Measurements from ENCODE around the gene DNAI2. TPM values are rescaled to one million over a fixed set of nuclear protein-coding genes. Genes with fewer than 3 reads are reported as not detected.
A peak's percentile ranks its signal among the peaks of the same experiment; 100 is the strongest.
"Not testable (repeated sequence)": the region's sequence is repeated elsewhere in the genome, so short reads cannot be mapped to it uniquely, and the experiment has no call there.

The DNAI2 gene
- total RNA-seq, 6 donors from 2014 or later, result 0.29 to 16.1 (median 3.7) TPM

DNA sequence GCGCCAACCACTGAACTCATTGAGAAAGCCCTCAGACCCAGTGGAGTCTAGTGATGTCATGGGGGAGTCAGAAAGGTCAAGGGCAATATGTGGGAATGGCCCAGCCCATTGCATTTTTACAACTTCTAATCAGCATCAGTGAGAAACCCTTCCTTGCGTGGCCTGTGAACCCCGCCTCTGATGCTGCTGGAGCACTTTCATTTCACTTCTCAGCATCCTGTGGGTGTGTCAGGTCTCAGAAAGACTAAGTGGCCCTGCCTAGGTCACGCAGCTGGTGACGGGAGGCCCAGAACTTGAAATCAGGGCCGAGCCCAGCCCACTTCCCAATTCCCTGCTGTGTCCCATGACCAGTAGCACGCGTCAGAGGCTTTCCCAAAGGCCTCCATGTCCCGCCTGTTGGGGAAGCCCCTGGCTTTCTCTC is 6.1 kb downstream of the DNAI2 start:
- H3K36me3 ChIP-seq, result no peaks in the 10 kb centered on the region
- peak in 1 of 2 donors; percentile 47 for ATAC-seq (ENCODE audit: low FRiP score in 2 of 2)
- WGBS, 2 donors, result 70 to 76% methylated on average over 7 to 9 of the region's 9 CpGs

DNA sequence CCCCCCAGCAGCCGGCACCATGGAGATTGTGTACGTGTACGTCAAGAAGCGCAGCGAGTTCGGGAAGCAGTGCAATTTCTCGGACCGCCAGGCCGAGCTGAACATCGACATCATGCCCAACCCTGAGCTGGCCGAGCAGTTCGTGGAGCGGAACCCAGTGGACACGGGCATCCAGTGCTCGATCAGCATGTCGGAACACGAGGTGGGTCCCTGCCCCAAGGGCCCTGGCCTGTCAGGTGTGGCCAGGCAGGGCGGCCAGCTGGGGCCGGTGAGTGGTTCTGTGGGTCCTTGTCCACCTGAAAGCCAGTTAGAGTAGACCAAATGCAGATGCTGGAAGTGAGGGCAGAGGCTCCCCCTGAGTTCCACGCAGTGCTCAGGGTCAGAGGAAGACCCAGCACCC is 7.8 kb downstream of the DNAI2 start:
- Histone ChIP-seq H3K4me3 (no peak overlapping the region), H3K36me3 (no peaks in the 10 kb centered on the region), H3K27ac (no peak overlapping the region), H3K9me3 (no peaks in the 10 kb centered on the region), H3K27me3 (no peaks in the 10 kb centered on the region), H3K4me1 (peaks cover 0 to 4% (median 2%) of the 10 kb centered on the region in 4 donors)
- no peak for ATAC-seq (ENCODE audit: low FRiP score in 2 of 2)
- TF ChIP-seq, protein P1, sequence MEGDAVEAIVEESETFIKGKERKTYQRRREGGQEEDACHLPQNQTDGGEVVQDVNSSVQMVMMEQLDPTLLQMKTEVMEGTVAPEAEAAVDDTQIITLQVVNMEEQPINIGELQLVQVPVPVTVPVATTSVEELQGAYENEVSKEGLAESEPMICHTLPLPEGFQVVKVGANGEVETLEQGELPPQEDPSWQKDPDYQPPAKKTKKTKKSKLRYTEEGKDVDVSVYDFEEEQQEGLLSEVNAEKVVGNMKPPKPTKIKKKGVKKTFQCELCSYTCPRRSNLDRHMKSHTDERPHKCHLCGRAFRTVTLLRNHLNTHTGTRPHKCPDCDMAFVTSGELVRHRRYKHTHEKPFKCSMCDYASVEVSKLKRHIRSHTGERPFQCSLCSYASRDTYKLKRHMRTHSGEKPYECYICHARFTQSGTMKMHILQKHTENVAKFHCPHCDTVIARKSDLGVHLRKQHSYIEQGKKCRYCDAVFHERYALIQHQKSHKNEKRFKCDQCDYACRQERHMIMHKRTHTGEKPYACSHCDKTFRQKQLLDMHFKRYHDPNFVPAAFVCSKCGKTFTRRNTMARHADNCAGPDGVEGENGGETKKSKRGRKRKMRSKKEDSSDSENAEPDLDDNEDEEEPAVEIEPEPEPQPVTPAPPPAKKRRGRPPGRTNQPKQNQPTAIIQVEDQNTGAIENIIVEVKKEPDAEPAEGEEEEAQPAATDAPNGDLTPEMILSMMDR (IDR thresholded peaks at IDR 0.05), result no peak
- no peak for TF ChIP-seq POLR2AphosphoS5 (IDR thresholded peaks at IDR 0.05)
- TF ChIP-seq POLR2A (IDR thresholded peaks at IDR 0.05), result no peak
- DNase-seq, result peak in 1 of 2 donors; percentile 76
- WGBS, 2 donors, result 94 to 95% methylated on average over 14 to 20 of the region's 20 CpGs

More for the DNA sequence above, 6.1 kb downstream of the DNAI2 start:
- Histone ChIP-seq H3K4me1 (peaks cover 0 to 4% (median 1%) of the 10 kb centered on the region in 4 donors), H3K27ac (peak overlapping the region in 1 of 4 donors; percentile 4), H3K9me3 (no peaks in the 10 kb centered on the region), H3K4me3 (no peak overlapping the region), H3K27me3 (no peaks in the 10 kb centered on the region)
- TF ChIP-seq, protein P1 (IDR thresholded peaks at IDR 0.05), result no peak
- TF ChIP-seq POLR2A (IDR thresholded peaks at IDR 0.05) (no peak), EP300 (IDR thresholded peaks at IDR 0.05) (no peak), POLR2AphosphoS5 (IDR thresholded peaks at IDR 0.05) (no peak)
- DNase-seq, result peak in 1 of 2 donors; percentile 32

DNA sequence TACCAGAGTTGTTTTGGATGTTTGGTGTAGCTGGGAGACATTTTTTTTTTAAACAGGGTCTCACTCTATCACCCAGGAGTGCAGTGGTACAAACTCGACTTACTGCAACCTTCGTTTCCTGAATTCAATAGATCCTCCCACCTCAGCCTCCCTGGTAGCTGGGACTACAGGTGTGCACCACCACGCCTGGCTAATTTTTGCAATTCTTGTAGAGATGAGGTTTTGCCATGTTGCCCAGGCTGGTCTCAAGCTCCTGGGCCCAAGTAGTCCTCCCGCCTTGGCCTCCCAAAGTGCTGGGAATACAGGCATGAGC is 8.2 kb downstream of the DNAI2 start:
- not testable (repeated sequence) for DNase-seq; H3K4me3 ChIP-seq; H3K9me3 ChIP-seq; H3K4me1 ChIP-seq; ATAC-seq (ENCODE audit: low FRiP score in 2 of 2); H3K36me3 ChIP-seq; H3K27me3 ChIP-seq; H3K27ac ChIP-seq
- WGBS, 2 donors, result 90 to 92% methylated on average over 4 of the region's 4 CpGs

DNA sequence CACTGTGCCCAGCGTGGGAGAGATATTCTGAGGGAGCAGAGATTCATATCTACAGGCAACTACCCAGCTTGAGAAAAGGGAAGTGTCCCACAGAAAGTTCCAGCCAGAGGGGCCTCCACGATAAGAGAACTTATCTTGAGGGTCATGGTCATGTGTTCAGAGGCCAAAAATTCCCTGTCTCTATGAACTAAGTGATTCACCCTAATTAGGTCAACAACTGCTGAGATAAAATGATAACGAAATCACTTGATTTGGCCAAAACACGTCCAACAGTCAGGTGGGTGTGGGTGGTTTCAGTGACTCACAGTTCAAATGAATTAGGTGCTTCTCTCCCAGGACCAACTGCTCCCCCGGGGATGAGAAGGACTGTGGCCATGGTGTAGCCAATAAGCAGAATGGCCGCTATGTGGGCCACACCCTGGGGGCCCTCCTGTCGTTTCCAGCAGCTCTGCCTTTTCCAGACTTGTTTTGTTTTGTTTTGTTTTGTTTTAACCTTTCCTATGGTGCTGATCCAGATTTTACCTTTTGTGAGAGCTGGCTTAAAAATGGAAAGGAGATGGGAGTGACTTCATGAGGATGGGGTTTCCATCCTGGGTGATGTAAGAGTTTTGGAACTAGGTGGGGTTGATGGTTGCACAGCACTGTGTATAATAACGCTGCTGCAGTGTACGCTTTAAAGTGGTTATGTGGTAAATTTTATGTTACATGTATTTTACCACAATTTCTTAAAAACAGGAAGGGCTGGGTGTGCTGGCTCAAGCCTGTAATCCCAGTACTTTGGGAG is 8.7 kb downstream of the DNAI2 start:
- no peaks in the 10 kb centered on the region for H3K27me3 ChIP-seq
- WGBS, 2 donors, result 39 to 41% methylated on average over 9 of the region's 9 CpGs
- H3K4me3 ChIP-seq, result no peak overlapping the region
- H3K27ac ChIP-seq, result peak overlapping the region in 1 of 4 donors; percentile 35
- no peaks in the 10 kb centered on the region for H3K36me3 ChIP-seq
- no peaks in the 10 kb centered on the region for H3K9me3 ChIP-seq
- ATAC-seq (ENCODE audit: low FRiP score in 2 of 2) (peak in 1 of 2 donors; percentile 31), DNase-seq (no peak)
- TF ChIP-seq, protein P1 (IDR thresholded peaks at IDR 0.05), result no peak
- no peak for TF ChIP-seq POLR2A (IDR thresholded peaks at IDR 0.05)
- TF ChIP-seq EP300 (IDR thresholded peaks at IDR 0.05), result no peak
- TF ChIP-seq POLR2AphosphoS5 (IDR thresholded peaks at IDR 0.05), result no peak
- H3K4me1 ChIP-seq, result peaks cover 0 to 4% (median 2%) of the 10 kb centered on the region in 4 donors

DNA sequence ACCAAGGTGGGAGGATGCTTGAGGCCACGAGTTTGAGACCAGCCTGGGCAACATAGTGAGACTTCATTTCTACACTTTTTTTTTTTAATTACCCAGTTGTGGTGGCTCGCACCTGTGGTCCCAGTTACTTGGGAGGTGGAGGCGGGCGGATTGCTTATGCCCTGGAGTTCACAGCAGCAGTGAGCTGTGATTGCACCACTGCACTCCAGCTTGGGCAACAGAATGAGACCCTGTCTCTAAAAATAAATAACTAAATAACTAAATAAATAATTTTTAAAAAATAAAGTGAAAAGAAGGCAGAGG is 9.3 kb downstream of the DNAI2 start:
- no peaks in the 10 kb centered on the region for H3K27me3 ChIP-seq
- H3K9me3 ChIP-seq, result no peaks in the 10 kb centered on the region
- H3K4me1 ChIP-seq, result peaks cover 0 to 4% (median 2%) of the 10 kb centered on the region in 4 donors
- H3K4me3 ChIP-seq, result no peak overlapping the region
- TF ChIP-seq EP300 (IDR thresholded peaks at IDR 0.05) (no peak), POLR2A (IDR thresholded peaks at IDR 0.05) (no peak), POLR2AphosphoS5 (IDR thresholded peaks at IDR 0.05) (no peak)
- TF ChIP-seq, protein P1 (IDR thresholded peaks at IDR 0.05), result no peak
- ATAC-seq (ENCODE audit: low FRiP score in 2 of 2) (no peak), DNase-seq (no peak)
- H3K36me3 ChIP-seq, result no peaks in the 10 kb centered on the region
- WGBS, 2 donors, result 77 to 82% methylated on average over 4 of the region's 4 CpGs
- no peak overlapping the region for H3K27ac ChIP-seq

Data from upper lobe of left lung (tissue), 6 donors.